Fibroblast of pulmonary artery (primary cell): ENCODE measurements around the gene MCM5.
"Not testable (repeated sequence)": the region's sequence is repeated elsewhere in the genome, so short reads cannot be mapped to it uniquely, and the experiment has no call there.

Source experiments
- DNase-seq: peaks from one replicate; pipeline ENCODE4 v3.0.0-alpha.2; 2010; ENCODE audit warnings: low read depth
- H3K4me3 ChIP-seq: replicated peaks from 2 replicates; pipeline ENCODE4 v1.5.1; 2011; ENCODE audit warnings: low read depth, mild to moderate bottlenecking, control low read depth, low read length, moderate library complexity
- TF ChIP-seq, protein P1 (sequence below): IDR thresholded peaks from 2 replicates; pipeline ENCODE4 v1.5.1; 2011; ENCODE audit warnings: mild to moderate bottlenecking, control low read depth, low read length, inconsistent platforms; ENCODE audit errors: missing control alignments

MCM5 gene

DNA sequence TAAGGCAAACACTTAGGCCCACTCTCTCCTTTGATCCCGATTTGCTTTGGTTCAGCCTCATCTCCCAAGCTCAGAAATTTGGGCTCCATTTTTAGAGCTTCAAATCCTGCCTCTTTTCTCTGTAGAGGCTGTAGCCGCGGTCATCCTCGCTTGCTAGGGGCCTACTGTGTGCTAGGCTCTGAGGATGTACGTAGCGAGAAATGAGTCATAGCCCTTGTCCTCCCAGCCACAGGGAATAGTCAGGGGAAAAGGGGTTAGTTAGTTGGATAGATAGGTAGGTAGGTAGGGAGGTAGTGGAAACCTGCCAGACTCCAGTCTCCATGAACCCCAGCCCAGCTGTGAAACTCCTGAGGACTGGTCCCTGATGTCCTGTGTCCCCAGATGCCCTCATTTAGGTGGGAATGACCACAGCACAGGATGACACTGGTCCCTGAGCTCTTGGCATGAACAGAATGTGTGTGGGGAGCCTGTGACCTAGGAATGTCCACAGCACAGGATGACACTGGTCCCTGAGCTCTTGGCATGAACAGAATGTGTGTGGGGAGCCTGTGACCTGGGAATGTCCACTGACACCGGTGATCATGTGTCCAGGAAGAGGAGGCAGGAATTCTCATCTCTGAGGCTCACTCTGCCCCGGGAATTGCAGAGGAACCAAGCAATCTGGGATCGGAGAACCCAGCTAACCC lies 40.4 kb upstream of the MCM5 start:
- DNase-seq: no peak
- no peak overlapping the region for H3K4me3 ChIP-seq
- TF ChIP-seq, protein P1, sequence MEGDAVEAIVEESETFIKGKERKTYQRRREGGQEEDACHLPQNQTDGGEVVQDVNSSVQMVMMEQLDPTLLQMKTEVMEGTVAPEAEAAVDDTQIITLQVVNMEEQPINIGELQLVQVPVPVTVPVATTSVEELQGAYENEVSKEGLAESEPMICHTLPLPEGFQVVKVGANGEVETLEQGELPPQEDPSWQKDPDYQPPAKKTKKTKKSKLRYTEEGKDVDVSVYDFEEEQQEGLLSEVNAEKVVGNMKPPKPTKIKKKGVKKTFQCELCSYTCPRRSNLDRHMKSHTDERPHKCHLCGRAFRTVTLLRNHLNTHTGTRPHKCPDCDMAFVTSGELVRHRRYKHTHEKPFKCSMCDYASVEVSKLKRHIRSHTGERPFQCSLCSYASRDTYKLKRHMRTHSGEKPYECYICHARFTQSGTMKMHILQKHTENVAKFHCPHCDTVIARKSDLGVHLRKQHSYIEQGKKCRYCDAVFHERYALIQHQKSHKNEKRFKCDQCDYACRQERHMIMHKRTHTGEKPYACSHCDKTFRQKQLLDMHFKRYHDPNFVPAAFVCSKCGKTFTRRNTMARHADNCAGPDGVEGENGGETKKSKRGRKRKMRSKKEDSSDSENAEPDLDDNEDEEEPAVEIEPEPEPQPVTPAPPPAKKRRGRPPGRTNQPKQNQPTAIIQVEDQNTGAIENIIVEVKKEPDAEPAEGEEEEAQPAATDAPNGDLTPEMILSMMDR: no peak

DNA sequence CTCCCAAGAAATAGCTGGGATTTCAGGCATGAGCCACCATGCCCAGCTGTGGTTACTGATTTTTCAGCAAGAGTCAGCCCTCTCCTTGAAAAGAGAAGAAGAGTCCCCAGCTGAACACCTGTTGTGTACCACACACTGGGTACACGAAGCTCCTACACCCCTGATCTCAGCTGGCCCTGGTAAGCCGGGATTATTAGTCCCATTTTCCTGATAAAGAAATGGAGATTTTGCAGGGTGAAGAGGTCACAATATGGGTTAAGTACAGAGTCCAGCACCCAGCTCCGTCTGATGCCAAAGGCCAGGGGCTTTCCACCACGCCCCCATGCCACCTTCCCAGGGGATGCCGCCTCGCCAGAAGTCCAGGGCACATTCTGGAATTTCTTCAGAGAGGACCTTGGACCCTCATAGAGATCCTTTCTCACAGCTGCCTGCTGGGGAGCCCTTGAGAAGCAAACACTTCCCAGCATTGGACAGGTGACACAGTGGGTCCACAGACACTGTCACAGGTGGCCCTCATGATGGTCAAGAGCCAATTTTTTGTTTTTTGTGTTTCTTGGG lies 38.9 kb upstream of the MCM5 start:
- TF ChIP-seq, protein P1: no peak
- no peak overlapping the region for H3K4me3 ChIP-seq
- DNase-seq: no peak

DNA sequence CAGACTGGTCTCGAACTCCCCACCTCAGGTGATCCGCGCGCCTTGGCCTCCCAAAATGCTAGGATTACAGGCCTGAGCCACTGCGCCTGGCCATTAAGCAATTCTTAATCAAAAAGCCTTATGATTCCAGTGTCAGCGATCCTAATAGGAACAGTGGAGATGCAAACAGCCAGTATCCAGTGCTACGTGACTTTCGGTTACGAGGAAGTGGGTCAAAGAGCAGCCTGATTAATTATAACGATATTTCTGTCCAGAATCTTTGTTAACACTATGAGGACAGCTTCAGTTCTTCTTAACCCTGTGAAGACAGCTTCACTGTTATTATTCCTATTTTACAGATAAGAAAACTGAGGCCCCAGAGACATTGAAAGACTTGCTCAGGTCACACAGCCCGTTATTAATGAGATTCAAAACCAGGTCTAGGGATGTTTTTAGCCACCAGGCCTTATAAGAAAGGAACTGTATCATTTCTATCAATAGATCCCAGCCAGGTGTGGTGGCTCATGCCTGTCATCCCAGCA lies 36.3 kb upstream of the MCM5 start:
- TF ChIP-seq, protein P1: no peak
- DNase-seq: no peak
- no peak overlapping the region for H3K4me3 ChIP-seq

DNA sequence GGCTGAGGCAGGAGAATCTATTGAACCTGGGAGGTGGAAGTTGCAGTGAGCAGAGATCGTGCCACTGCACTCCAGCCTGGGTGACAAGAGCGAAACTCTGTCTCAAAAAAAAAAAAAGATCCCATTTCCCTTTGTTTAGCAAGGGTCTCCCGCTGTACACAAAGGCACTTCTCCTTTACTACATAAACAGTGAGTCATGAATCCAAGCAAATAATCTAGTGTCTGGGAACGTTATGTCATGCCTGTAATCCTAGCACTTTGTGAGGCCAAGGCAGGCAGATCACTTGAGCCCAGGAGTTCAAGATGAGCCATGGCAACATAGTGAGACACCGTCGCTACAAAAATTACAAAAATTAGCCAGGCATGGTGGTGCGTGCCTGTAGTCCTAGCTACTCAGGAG lies 35.7 kb upstream of the MCM5 start:
- not testable (repeated sequence) for H3K4me3 ChIP-seq
- DNase-seq: peak; percentile 72

DNA sequence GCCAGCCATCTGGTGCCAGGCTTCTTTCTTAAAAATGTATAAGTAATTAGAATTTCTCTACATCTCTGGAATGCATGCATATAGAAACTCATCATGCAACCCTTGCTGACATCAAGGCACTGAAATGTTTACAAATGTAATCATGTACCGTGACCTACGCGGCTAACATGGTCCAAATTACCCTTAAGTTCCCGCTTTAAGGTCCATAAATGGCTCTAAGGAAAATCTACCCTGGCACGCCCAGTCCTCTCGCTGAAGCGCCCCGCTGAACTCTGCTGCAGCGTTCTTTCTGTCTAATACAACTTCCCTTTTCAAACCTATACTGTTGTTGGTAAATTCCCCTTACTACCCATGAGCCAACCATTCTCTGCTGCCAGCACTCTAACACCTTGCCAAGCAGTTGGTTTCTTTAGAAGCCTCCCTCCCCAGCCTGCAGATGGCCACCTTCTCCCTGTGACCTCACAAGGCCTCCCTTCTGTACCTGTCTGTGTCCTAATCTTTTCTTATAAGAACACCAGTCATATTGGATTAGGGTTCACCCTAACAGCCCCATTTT lies 32.5 kb upstream of the MCM5 start:
- TF ChIP-seq, protein P1: no peak
- no peak overlapping the region for H3K4me3 ChIP-seq
- DNase-seq: no peak

DNA sequence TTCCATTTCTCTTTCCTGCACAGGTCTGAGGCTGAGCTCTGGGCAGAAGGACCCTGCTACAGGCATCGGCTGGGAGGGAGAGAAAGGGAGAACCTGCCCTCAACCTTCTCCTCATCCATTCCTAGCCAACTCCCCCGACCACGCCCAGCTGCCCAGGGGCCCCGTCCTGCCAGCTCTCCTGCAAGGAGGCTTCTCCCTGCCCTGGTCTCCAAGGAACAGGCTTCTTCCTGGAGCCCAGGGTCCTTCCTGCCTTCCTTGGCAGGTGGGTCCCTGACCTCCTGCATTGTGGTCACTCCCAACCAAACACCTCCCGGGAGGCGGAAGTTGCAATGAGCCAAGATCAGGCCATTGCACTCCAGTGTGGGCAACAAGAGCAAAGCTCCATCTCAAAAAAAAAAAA lies 31.6 kb upstream of the MCM5 start:
- TF ChIP-seq, protein P1: no peak
- H3K4me3 ChIP-seq: no peak overlapping the region
- DNase-seq: no peak

DNA sequence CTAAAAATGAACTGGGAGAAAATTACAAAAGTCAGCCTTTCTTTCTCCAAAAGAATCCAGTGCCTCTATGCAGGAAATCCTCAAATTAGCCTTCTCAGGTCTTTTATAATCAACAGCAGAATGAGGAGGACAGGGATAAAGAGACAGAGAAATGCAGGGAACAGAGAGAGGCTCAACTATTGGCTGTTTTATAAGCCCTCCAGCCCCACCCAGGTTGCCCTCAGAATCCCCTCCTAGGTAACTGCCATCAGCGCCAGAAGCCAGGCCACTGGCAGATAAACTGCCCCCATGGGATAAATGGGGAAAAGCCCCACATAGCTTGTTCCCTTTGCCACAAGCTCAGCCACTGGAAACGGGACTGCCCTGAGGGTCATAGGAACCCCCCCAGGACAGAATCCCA lies 29.9 kb upstream of the MCM5 start:
- no peak overlapping the region for H3K4me3 ChIP-seq
- TF ChIP-seq, protein P1: no peak
- DNase-seq: no peak
